CD14-positive monocyte (primary cell): Measurements from ENCODE around the gene SLC37A2. TPM values are rescaled to one million over a fixed set of nuclear protein-coding genes. Genes with fewer than 3 reads are reported as not detected.

Experiments
- DNase-seq, 3 donors: peaks; one replicate each; pipeline ENCODE4 v3.0.0-alpha.2; 2011 to 2022
- H2AFZ ChIP-seq: 2 replicates; pipeline ENCODE4 v1.6.0; 2012; ENCODE audit warnings: mild to moderate bottlenecking, low read depth, low read length, inconsistent platforms; ENCODE audit not compliant: insufficient read depth, poor library complexity, severe bottlenecking
- H3K27ac ChIP-seq, 2 donors: 1 replicate in 1 of 2; 2 replicates in 1 of 2; pipeline ENCODE4 v1.5.1; 2012 to 2013; ENCODE audit warnings: low read length in 2 of 2, control low read depth in 1 of 2, inconsistent platforms in 1 of 2, low read depth in 1 of 2, mild to moderate bottlenecking in 1 of 2
- H3K27me3 ChIP-seq, 2 donors: one replicate each; pipeline versions ENCODE4 v1.6.0 to v1.6.1; 2011 to 2013; ENCODE audit warnings: low read length in 2 of 2; ENCODE audit not compliant: control insufficient read depth in 2 of 2, insufficient read depth in 2 of 2
- H3K36me3 ChIP-seq, 2 donors: replicated peaks in 1 of 2; 1 replicate in 1 of 2; 2 replicates in 1 of 2; pipeline versions ENCODE4 v1.5.1 to v1.6.1; 2012 to 2013; ENCODE audit warnings: low read length in 2 of 2, control low read depth in 1 of 2, inconsistent platforms in 1 of 2, mild to moderate bottlenecking in 1 of 2; ENCODE audit not compliant: insufficient read depth in 2 of 2, control insufficient read depth in 1 of 2
- H3K4me1 ChIP-seq, 2 donors: 1 replicate in 1 of 2; 2 replicates in 1 of 2; pipeline versions ENCODE4 v1.5.1 to v1.6.1; 2012 to 2013; ENCODE audit warnings: low read length in 2 of 2, control low read depth in 1 of 2, inconsistent platforms in 1 of 2, mild to moderate bottlenecking in 1 of 2, moderate library complexity in 1 of 2; ENCODE audit not compliant: insufficient read depth in 2 of 2, control insufficient read depth in 1 of 2
- H3K4me2 ChIP-seq: replicated peaks from 2 replicates; pipeline ENCODE3; 2012; ENCODE audit warnings: low read length, moderate library complexity, mild to moderate bottlenecking; ENCODE audit not compliant: poor library complexity, severe bottlenecking; ENCODE audit errors: extremely low read depth
- H3K4me3 ChIP-seq, 3 experiments: fragments of 200-600 bp in 1 of 3; sonication (generic) in 1 of 3; replicated peaks in 1 of 3; 1 replicate in 2 of 3; 2 replicates in 1 of 3; pipeline ENCODE4 v1.5.1; 2011 to 2013; ENCODE audit warnings: low read length in 3 of 3, mild to moderate bottlenecking in 3 of 3, control low read depth in 2 of 3, low read depth in 2 of 3, inconsistent platforms in 1 of 3, moderate library complexity in 1 of 3
- H3K79me2 ChIP-seq: 2 replicates; pipeline ENCODE4 v1.6.0; 2012; ENCODE audit warnings: mild to moderate bottlenecking, control low read depth, inconsistent platforms, low read length, moderate library complexity; ENCODE audit not compliant: insufficient read depth
- H3K9ac ChIP-seq: 2 replicates; pipeline ENCODE4 v1.6.0; 2017; ENCODE audit warnings: low read length, mild to moderate bottlenecking; ENCODE audit not compliant: insufficient read depth, poor library complexity, severe bottlenecking
- H3K9me3 ChIP-seq, 2 donors: replicated peaks in 1 of 2; 1 replicate in 1 of 2; 2 replicates in 1 of 2; pipeline versions ENCODE4 v1.5.1 to v1.6.1; 2012 to 2013; ENCODE audit warnings: low read length in 2 of 2, control low read depth in 1 of 2; ENCODE audit not compliant: control insufficient read depth in 1 of 2, insufficient read depth in 1 of 2
- H4K20me1 ChIP-seq: 2 replicates; pipeline ENCODE4 v1.6.0; 2012; ENCODE audit warnings: mild to moderate bottlenecking, low read length, control low read depth, moderate library complexity; ENCODE audit not compliant: insufficient read depth
- H3K27ac Mint-ChIP-seq, 7 donors: one replicate each; pipeline ENCODE4 v1.8.0; 2020; ENCODE audit warnings: mild to moderate bottlenecking in 7 of 7, mixed read lengths in 7 of 7, moderate library complexity in 6 of 7, inconsistent platforms in 2 of 7
- H3K27me3 Mint-ChIP-seq, 3 donors: one replicate each; pipeline ENCODE4 v1.8.0; 2021 to 2022; ENCODE audit warnings: low read depth in 3 of 3, mild to moderate bottlenecking in 3 of 3, mixed read lengths in 3 of 3, moderate library complexity in 3 of 3, inconsistent platforms in 1 of 3
- H3K36me3 Mint-ChIP-seq, 2 donors: one replicate each; pipeline ENCODE4 v1.8.0; 2020; ENCODE audit warnings: mixed read lengths in 2 of 2, inconsistent platforms in 1 of 2, mild to moderate bottlenecking in 1 of 2
- H3K4me1 Mint-ChIP-seq: one replicate; pipeline ENCODE4 v1.8.0; 2020; ENCODE audit warnings: mild to moderate bottlenecking, mixed read lengths
- H3K4me3 Mint-ChIP-seq, 2 donors: one replicate each; pipeline ENCODE4 v1.8.0; 2020; ENCODE audit warnings: mild to moderate bottlenecking in 2 of 2, mixed read lengths in 2 of 2, moderate library complexity in 1 of 2
- H3K9me3 Mint-ChIP-seq, 7 donors: one replicate each; pipeline ENCODE4 v1.8.0; 2020 to 2022; ENCODE audit warnings: mixed read lengths in 7 of 7, mild to moderate bottlenecking in 6 of 7, moderate library complexity in 6 of 7, inconsistent platforms in 2 of 7
- CTCF ChIP-seq: fragments of 200-600 bp; IDR thresholded peaks from one replicate; pipeline ENCODE4 v1.8.0; 2022; ENCODE audit warnings: antibody characterized with exemption, mild to moderate bottlenecking
- WGBS: methylation state at CpG from one replicate; pipeline ENCODE4 v1.1.5; 2013; ENCODE audit warnings: missing lambda C conversion rate; ENCODE audit not compliant: insufficient coverage; 5-methylcytosine and 5-hydroxymethylcytosine counted together
- intact Hi-C, 2 donors: fragments of 100-400 bp; cut with micrococcal nuclease; formaldehyde crosslinking; loops; one replicate each; pipeline versions ENCODE4 v1.15.0 to v1.15.1; 2023
- polyA plus RNA-seq, 3 donors: library from polyadenylated mRNA; depleted of rRNA in 1 of 3; unstranded in 2 of 3; stranded (reverse) in 1 of 3; fragments of 300-500 nt in 2 of 3; fragments of >200 nt in 1 of 3; fragmentation: Illumina TruSeq in 2 of 3; gene quantifications; 1 replicate in 2 of 3; 2 replicates in 1 of 3; pipeline ENCODE4 v1.2.3, GENCODE V29; 2012 to 2021

The SLC37A2 gene
- polyA plus RNA-seq, 3 donors: 70.8 to 81.5 (median 78.9) TPM

- Histone ChIP-seq H3K4me3 (peak overlapping the region in 1 of 3 experiments; percentile 31), H3K79me2 (peaks cover 55% of the 10 kb centered on the region), H3K27ac (peak overlapping the region; percentile 98 to 99), H3K9me3 (no peaks in the 10 kb centered on the region), H3K9ac (peak overlapping the region; percentile 67), H3K4me1 (peaks cover 87 to 92% of the 10 kb centered on the region in 2 donors), H3K36me3 (peaks cover 8 to 24% of the 10 kb centered on the region in 2 donors), H3K27me3 (no peaks in the 10 kb centered on the region), H2AFZ (peak overlapping the region; percentile 18), H4K20me1 (no peaks in the 10 kb centered on the region), H3K4me2 (peak overlapping the region; percentile 9)
- intact Hi-C loops: loop anchor here in 1 of 2 donors (5.0 kb wide), 1 partner anchor 40 kb away; the partner anchor contains the start of gene TMEM218
- Mint-ChIP-seq H3K36me3 (peaks cover 40 to 64% of the 10 kb centered on the region in 2 donors), H3K27ac (peak overlapping the region; percentile 99 to 100 (median 99)), H3K27me3 (peaks cover 0 to 7% (median 5%) of the 10 kb centered on the region in 3 donors), H3K4me3 (no peak overlapping the region), H3K9me3 (peaks cover 0 to 2% (median 0%) of the 10 kb centered on the region in 7 donors), H3K4me1 (peaks cover 86% of the 10 kb centered on the region)
- TF ChIP-seq CTCF: no peak
- WGBS: 0% methylated on average over 4 of the region's 12 CpGs
- DNase-seq: peak; percentile 88 to 96 (median 93)
Observed at GRCh38 chr11:125072218-125072960, 9.3 kb downstream of the SLC37A2 start.

DNA sequence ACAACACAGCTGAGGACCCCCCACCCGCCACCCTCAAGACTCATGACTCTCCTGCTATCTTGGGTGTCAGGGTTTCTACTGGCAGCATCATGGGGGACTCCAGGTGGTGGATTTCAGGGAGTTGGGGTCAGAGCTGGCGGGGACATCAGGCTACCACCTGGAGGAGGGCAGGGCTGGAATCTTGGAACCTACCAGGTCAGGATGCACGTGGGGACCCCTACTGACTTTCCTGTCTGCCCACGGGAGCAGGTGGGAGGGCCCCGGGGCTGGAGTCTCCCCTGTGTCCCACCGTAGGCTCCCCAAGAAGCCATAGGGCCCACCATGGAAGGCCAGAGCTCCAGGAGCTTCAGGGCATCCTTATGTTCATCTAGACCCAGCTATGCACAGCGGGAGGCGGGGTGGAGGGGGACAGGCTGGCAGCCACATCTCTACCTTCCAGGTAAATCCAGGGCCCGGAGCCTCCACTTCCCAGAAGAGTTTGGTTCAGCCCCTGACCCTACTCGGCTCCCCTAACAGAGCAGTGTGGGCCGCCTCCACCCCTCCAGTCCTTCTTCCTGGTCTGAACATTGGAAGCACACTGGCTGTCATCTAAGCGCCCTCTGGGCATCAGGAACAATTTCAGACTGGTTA, 10.0 kb downstream of the SLC37A2 start:
- peaks cover 47 to 69% of the 10 kb centered on the region in 2 donors for H3K36me3 Mint-ChIP-seq
- H3K4me1 Mint-ChIP-seq: peaks cover 81% of the 10 kb centered on the region
- Histone ChIP-seq H3K9me3 (no peaks in the 10 kb centered on the region), H3K4me3 (no peak overlapping the region), H4K20me1 (no peaks in the 10 kb centered on the region), H3K4me2 (no peak overlapping the region), H3K79me2 (peaks cover 49% of the 10 kb centered on the region), H3K27ac (peak overlapping the region; percentile 98 to 99), H3K4me1 (peaks cover 83 to 86% of the 10 kb centered on the region in 2 donors), H2AFZ (peak overlapping the region; percentile 18), H3K36me3 (peaks cover 15 to 31% of the 10 kb centered on the region in 2 donors), H3K9ac (peak overlapping the region; percentile 67), H3K27me3 (no peaks in the 10 kb centered on the region)
- peak overlapping the region; percentile 99 to 100 (median 99) for H3K27ac Mint-ChIP-seq
- peaks cover 0 to 2% (median 0%) of the 10 kb centered on the region in 7 donors for H3K9me3 Mint-ChIP-seq
- intact Hi-C loops: loop anchor here in 1 of 2 donors (5.0 kb wide), 1 partner anchor 39 kb away; the partner anchor contains the start of gene TMEM218
- TF ChIP-seq CTCF: no peak
- H3K27me3 Mint-ChIP-seq: peaks cover 0 to 7% (median 6%) of the 10 kb centered on the region in 3 donors
- WGBS: 98% methylated on average over 11 of the region's 12 CpGs
- H3K4me3 Mint-ChIP-seq: no peak overlapping the region
- no peak for DNase-seq
